Lung (tissue), 12 donors: ENCODE results near the gene GLCE. TPM values are rescaled to one million over a fixed set of nuclear protein-coding genes. Genes with fewer than 3 reads are reported as not detected.

Experiments used
- ATAC-seq: fragments of 200-7000 bp; cut with Tn5 transposase; one replicate; pipeline ENCODE4 v1.9.1; 2020; ENCODE audit warnings: moderate number of reproducible peaks; ENCODE audit not compliant: insufficient read depth, low FRiP score
- DNase-seq, 3 donors: peaks; one replicate each; pipeline ENCODE4 v3.0.0-alpha.2; 2013 to 2017
- H3K27ac ChIP-seq, 2 donors: one replicate each; pipeline ENCODE4 v1.5.1; 2013; ENCODE audit warnings: mild to moderate bottlenecking in 2 of 2, moderate library complexity in 2 of 2, control low read depth in 1 of 2, inconsistent platforms in 1 of 2, low read depth in 1 of 2, low read length in 1 of 2
- H3K27me3 ChIP-seq, 3 donors: one replicate each; pipeline ENCODE4 v1.5.1; 2013; ENCODE audit warnings: low read length in 2 of 3; ENCODE audit not compliant: control insufficient read depth in 3 of 3, insufficient read depth in 3 of 3
- H3K36me3 ChIP-seq, 4 donors: one replicate each; pipeline ENCODE4 v1.5.1; 2013; ENCODE audit warnings: low read length in 4 of 4, mild to moderate bottlenecking in 1 of 4, moderate library complexity in 1 of 4; ENCODE audit not compliant: control insufficient read depth in 4 of 4, insufficient read depth in 4 of 4
- H3K4me1 ChIP-seq, 5 donors: one replicate each; pipeline ENCODE4 v1.5.1; 2013; ENCODE audit warnings: low read length in 5 of 5, mild to moderate bottlenecking in 2 of 5, moderate library complexity in 1 of 5; ENCODE audit not compliant: control insufficient read depth in 5 of 5, insufficient read depth in 5 of 5
- H3K4me3 ChIP-seq: one replicate; pipeline ENCODE4 v1.5.1; 2013; ENCODE audit warnings: mild to moderate bottlenecking, control low read depth, moderate library complexity
- H3K9ac ChIP-seq, 2 donors: one replicate each; pipeline ENCODE4 v1.5.1; 2013; ENCODE audit warnings: low read length in 2 of 2, control low read depth in 1 of 2; ENCODE audit not compliant: insufficient read depth in 1 of 2
- H3K9me3 ChIP-seq, 4 donors: one replicate each; pipeline ENCODE4 v1.5.1; 2013; ENCODE audit warnings: low read length in 3 of 4, mild to moderate bottlenecking in 1 of 4, moderate library complexity in 1 of 4; ENCODE audit not compliant: control insufficient read depth in 4 of 4, insufficient read depth in 3 of 4
- CTCF ChIP-seq: IDR thresholded peaks from 2 replicates; pipeline ENCODE4 v1.5.1; 2012; ENCODE audit warnings: mild to moderate bottlenecking; ENCODE audit errors: control extremely low read depth, extremely low read depth
- WGBS, 2 donors: extraction: QIAGEN DNeasy Blood & Tissue Kit; methylation state at CpG; one replicate each; pipeline ENCODE4 v1.1.7; 2013; 5-methylcytosine and 5-hydroxymethylcytosine counted together
- polyA plus RNA-seq, 2 donors: library from polyadenylated mRNA; stranded (reverse); fragments of 200-250 nt; gene quantifications; one replicate each; pipeline ENCODE4 v1.2.1, GENCODE V29; 2013
- total RNA-seq, 2 donors: library from RNA; depleted of rRNA in 1 of 2; stranded (reverse); fragments of >200 nt in 1 of 2; gene quantifications; one replicate each; pipeline ENCODE4 v1.2.1, GENCODE V29; 2014 to 2021
- donor health status: control.
- donor health status: control.
- donor health status: Bipolar disorder and iron deficiency.
- donor health status: healthy.
- donor health status: DM: yes; HTN: yes; CAD: no.

Gene GLCE
- total and polyA plus RNA-seq, 4 donors: 13.5 to 76.7 (median 17.9) TPM

DNA sequence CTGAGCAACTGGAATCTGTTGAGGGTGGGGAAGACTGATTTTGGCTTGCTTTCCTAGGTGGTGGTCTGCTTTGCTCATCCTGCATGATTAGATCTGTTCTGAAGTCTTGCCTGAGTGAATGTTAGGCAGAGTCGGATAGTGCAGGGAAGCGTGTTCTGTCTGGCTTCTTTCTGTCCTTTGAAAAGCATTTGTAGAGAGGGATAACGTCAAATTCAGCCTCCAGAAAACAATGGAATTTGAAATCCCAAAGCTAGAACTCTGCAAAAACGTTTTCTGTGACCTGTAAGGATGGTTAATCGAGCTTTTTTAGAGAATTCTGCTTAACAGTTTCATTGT, 1.4 kb downstream of the GLCE start:
- Histone ChIP-seq H3K9ac (peak overlapping the region; percentile 31 to 81), H3K27ac (no peak overlapping the region), H3K4me3 (peak overlapping the region; percentile 87), H3K4me1 (peaks cover 0 to 26% (median 5%) of the 10 kb centered on the region in 5 donors), H3K36me3 (no peaks in the 10 kb centered on the region), H3K27me3 (no peaks in the 10 kb centered on the region), H3K9me3 (no peaks in the 10 kb centered on the region)
- no peak for ATAC-seq
- no peak for TF ChIP-seq CTCF
- 27 to 44% methylated on average over 5 of the region's 5 CpGs for WGBS, 2 donors
- DNase-seq: peak in 1 of 3 donors; percentile 28

- no peak overlapping the region for H3K9ac ChIP-seq
- 93 to 95% methylated on average over 3 of the region's 3 CpGs for WGBS, 2 donors
- H3K4me3 ChIP-seq: no peak overlapping the region
- no peaks in the 10 kb centered on the region for H3K9me3 ChIP-seq
- H3K27ac ChIP-seq: no peak overlapping the region
- H3K36me3 ChIP-seq: no peaks in the 10 kb centered on the region
- TF ChIP-seq CTCF: no peak
- ATAC-seq: no peak
- H3K4me1 ChIP-seq: peaks cover 0 to 32% (median 5%) of the 10 kb centered on the region in 5 donors
- no peaks in the 10 kb centered on the region for H3K27me3 ChIP-seq
- DNase-seq: no peak
Observed at GRCh38 chr15:69163141-69163669, 2.8 kb downstream of the GLCE start.

- Histone ChIP-seq H3K4me1 (peaks cover 0 to 32% (median 5%) of the 10 kb centered on the region in 5 donors), H3K27me3 (no peaks in the 10 kb centered on the region), H3K36me3 (no peaks in the 10 kb centered on the region), H3K9ac (no peak overlapping the region), H3K4me3 (no peak overlapping the region), H3K27ac (no peak overlapping the region), H3K9me3 (no peaks in the 10 kb centered on the region)
- DNase-seq (peak in 1 of 3 donors; percentile 12), ATAC-seq (no peak)
- no peak for TF ChIP-seq CTCF
- 62 to 66% methylated on average over 3 of the region's 3 CpGs for WGBS, 2 donors
Observed at GRCh38 chr15:69164807-69165636, 4.6 kb downstream of the GLCE start.
